B cell (primary cell): ENCODE measurements around the gene ZNF296. TPM values are rescaled to one million over a fixed set of nuclear protein-coding genes. Genes with fewer than 3 reads are reported as not detected.
A peak's percentile ranks its signal among the peaks of the same experiment; 100 is the strongest.

Source experiments
- ATAC-seq: fragments of 200-7000 bp; cut with Tn5 transposase; one replicate; pipeline ENCODE4 v1.10.0; 2021; ENCODE audit warnings: low read depth, mild to moderate bottlenecking, moderate number of reproducible peaks, moderate library complexity
- CTCF ChIA-PET: fragments of 350-600 bp; sonication (Branson Sonifier 250); formaldehyde crosslinking; loops from one replicate; lab custom pipeline; 2021; ENCODE audit warnings: antibody characterized with exemption, inconsistent platforms; lab: Charles Lee
- POLR2A ChIA-PET: fragments of 350-600 bp; sonication (Branson Sonifier 250); formaldehyde crosslinking; loops from one replicate; lab custom pipeline; 2021; ENCODE audit warnings: antibody characterized with exemption; lab: Charles Lee
- DNase-seq: peaks from one replicate; pipeline ENCODE4 v3.0.0; 2013
- H2AFZ ChIP-seq: 2 replicates; pipeline ENCODE4 v1.6.1; 2012; ENCODE audit warnings: mild to moderate bottlenecking, low read depth, low read length; ENCODE audit not compliant: insufficient read depth, poor library complexity, severe bottlenecking
- H3K27ac ChIP-seq, 2 donors: 1 replicate in 1 of 2; 2 replicates in 1 of 2; pipeline ENCODE4 v1.5.1; 2012 to 2013; ENCODE audit warnings: low read length in 2 of 2, mild to moderate bottlenecking in 2 of 2, moderate library complexity in 1 of 2
- H3K27me3 ChIP-seq, 4 experiments: fragments of 200-600 bp in 1 of 4; sonication (generic) in 1 of 4; replicated peaks in 1 of 4; 1 replicate in 2 of 4; 2 replicates in 2 of 4; pipeline versions ENCODE4 v1.6.1 to v1.7.0; 2013 to 2016; ENCODE audit warnings: low read length in 3 of 4, mild to moderate bottlenecking in 2 of 4, mixed read lengths in 1 of 4, moderate library complexity in 1 of 4; ENCODE audit not compliant: insufficient read depth in 4 of 4, control insufficient read depth in 3 of 4; ENCODE audit errors: control extremely low read depth in 1 of 4
- H3K36me3 ChIP-seq, 2 experiments: replicated peaks in 1 of 2; 1 replicate in 1 of 2; 2 replicates in 1 of 2; pipeline versions ENCODE4 v1.6.1 to v1.7.1; 2013; ENCODE audit warnings: low read length in 1 of 2; ENCODE audit not compliant: insufficient read depth in 2 of 2, control insufficient read depth in 1 of 2; ENCODE audit errors: control extremely low read depth in 1 of 2, extremely low read depth in 1 of 2
- H3K4me1 ChIP-seq, 2 donors: fragments of 200-600 bp in 1 of 2; sonication (generic) in 1 of 2; 1 replicate in 1 of 2; 2 replicates in 1 of 2; pipeline versions ENCODE4 v1.5.1 to v1.6.1; 2013 to 2017; ENCODE audit warnings: low read length in 2 of 2; ENCODE audit not compliant: control insufficient read depth in 2 of 2, insufficient read depth in 2 of 2
- H3K4me2 ChIP-seq: replicated peaks from 2 replicates; pipeline ENCODE3; 2012; ENCODE audit warnings: mild to moderate bottlenecking, low read depth, low read length; ENCODE audit not compliant: poor library complexity, severe bottlenecking
- H3K4me3 ChIP-seq, 5 experiments: fragments of 200-600 bp in 1 of 5; sonication (generic) in 1 of 5; 1 replicate in 3 of 5; 2 replicates in 2 of 5; pipeline versions ENCODE4 v1.5.1 to v1.7.0; 2011 to 2016; ENCODE audit warnings: low read length in 4 of 5, mild to moderate bottlenecking in 4 of 5, low read depth in 2 of 5, control low read depth in 1 of 5, moderate library complexity in 1 of 5; ENCODE audit not compliant: insufficient read depth in 1 of 5; ENCODE audit errors: control extremely low read depth in 1 of 5, extremely low read depth in 1 of 5
- H3K79me2 ChIP-seq: fragments of 200-600 bp; sonication (generic); one replicate; pipeline ENCODE4 v1.6.0; 2016; ENCODE audit warnings: low read length; ENCODE audit not compliant: control insufficient read depth, insufficient read depth
- H3K9ac ChIP-seq: fragments of 200-600 bp; sonication (generic); 2 replicates; pipeline ENCODE4 v1.6.1; 2017; ENCODE audit warnings: mild to moderate bottlenecking, low read length, moderate library complexity
- H3K9me3 ChIP-seq, 3 donors: one replicate each; pipeline versions ENCODE4 v1.6.1 to v1.7.1; 2013; ENCODE audit warnings: low read length in 2 of 3; ENCODE audit not compliant: control insufficient read depth in 2 of 3, insufficient read depth in 1 of 3; ENCODE audit errors: control extremely low read depth in 1 of 3
- H4K20me1 ChIP-seq: 2 replicates; pipeline ENCODE4 v1.6.0; 2012; ENCODE audit warnings: mild to moderate bottlenecking, low read length; ENCODE audit not compliant: insufficient read depth, control insufficient read depth, poor library complexity, severe bottlenecking
- H3K27ac Mint-ChIP-seq: one replicate; pipeline ENCODE4 v1.8.0; 2021; ENCODE audit warnings: mixed read lengths
- H3K27me3 Mint-ChIP-seq: one replicate; pipeline ENCODE4 v1.8.0; 2021; ENCODE audit warnings: mixed read lengths
- H3K4me1 Mint-ChIP-seq: one replicate; pipeline ENCODE4 v1.8.0; 2021; ENCODE audit warnings: mixed read lengths
- H3K4me3 Mint-ChIP-seq: one replicate; pipeline ENCODE4 v1.8.0; 2021; ENCODE audit warnings: mixed read lengths
- H3K9me3 Mint-ChIP-seq: one replicate; pipeline ENCODE4 v1.8.0; 2022; ENCODE audit warnings: mixed read lengths; ENCODE audit not compliant: insufficient read depth
- CTCF ChIP-seq: fragments of 200-600 bp; IDR thresholded peaks from one replicate; pipeline ENCODE4 v1.8.0; 2022; ENCODE audit warnings: antibody characterized with exemption, mild to moderate bottlenecking
- EZH2 ChIP-seq: IDR thresholded peaks from 2 replicates; pipeline ENCODE4 v1.6.1; 2012; ENCODE audit warnings: borderline replicate concordance, low read depth, mild to moderate bottlenecking, moderate library complexity, low read length; ENCODE audit not compliant: insufficient read depth, poor library complexity, severe bottlenecking
- WGBS: methylation state at CpG from one replicate; pipeline ENCODE4 v1.1.5; 2013; ENCODE audit warnings: missing lambda C conversion rate; ENCODE audit not compliant: insufficient coverage; 5-methylcytosine and 5-hydroxymethylcytosine counted together
- intact Hi-C: fragments of 100-400 bp; cut with micrococcal nuclease; formaldehyde crosslinking; loops from one replicate; pipeline ENCODE4 v1.10.0; 2022
- polyA plus RNA-seq: library from polyadenylated mRNA; depleted of rRNA; stranded (reverse); fragments of >200 nt; gene quantifications from 2 replicates; pipeline ENCODE4 v1.2.3, GENCODE V29; 2012
- total RNA-seq, 2 donors: library from RNA; stranded (reverse); fragments of 120-200 nt in 1 of 2; gene quantifications; 1 replicate in 1 of 2; 2 replicates in 1 of 2; pipeline versions ENCODE4 v1.2.3 to v1.2.4, GENCODE V29; 2013 to 2022

Gene ZNF296
- total and polyA plus RNA-seq, 2 donors (not counting 1 experiment from before 2014, with no cell fraction given), result 21.9 to 30.2 TPM

GRCh38 chr19:45045671-45046353 is 30.5 kb downstream of the ZNF296 start:
- Histone ChIP-seq H2AFZ (no peak overlapping the region), H3K79me2 (peaks cover 97% of the 10 kb centered on the region), H3K9ac (no peak overlapping the region), H3K27ac (peak overlapping the region; percentile 25 to 57), H3K4me3 (no peak overlapping the region), H4K20me1 (peaks cover 30% of the 10 kb centered on the region), H3K4me2 (peak overlapping the region; percentile 79), H3K27me3 (no peaks in the 10 kb centered on the region), H3K9me3 (no peaks in the 10 kb centered on the region), H3K36me3 (peaks cover 0 to 63% of the 10 kb centered on the region in 2 experiments), H3K4me1 (peaks cover 63 to 68% of the 10 kb centered on the region in 2 donors)
- DNase-seq, result no peak
- Mint-ChIP-seq H3K9me3 (no peaks in the 10 kb centered on the region), H3K27ac (peak overlapping the region; percentile 89), H3K27me3 (no peaks in the 10 kb centered on the region), H3K4me3 (peak overlapping the region; percentile 44), H3K4me1 (peaks cover 68% of the 10 kb centered on the region)
- ChIA-PET CTCF (interaction anchor here (1.0 to 4.7 kb wide), 4 partner anchors 12 to 29 kb away, joined by 3 to 21 read pairs (median 6); no protein-coding TSS in a partner anchor), POLR2A (no interaction called here)
- ATAC-seq, result no peak
- intact Hi-C loops, result no loop called here
- no peak for TF ChIP-seq EZH2
- no peak for TF ChIP-seq CTCF
- 94% methylated on average over 12 of the region's 14 CpGs for WGBS

GRCh38 chr19:45041125-45041524 is 35.2 kb downstream of the ZNF296 start:
- CTCF ChIA-PET, result interaction anchor here (0.7 to 5.1 kb wide), 5 partner anchors 10 to 52 kb away, joined by 3 to 24 read pairs (median 6); partner anchors contain the start of gene RELB
- Histone ChIP-seq H3K9me3 (no peaks in the 10 kb centered on the region), H3K27me3 (no peaks in the 10 kb centered on the region), H3K4me3 (no peak overlapping the region), H3K9ac (no peak overlapping the region), H3K27ac (peak overlapping the region; percentile 29 to 96), H3K4me1 (peaks cover 34 to 45% of the 10 kb centered on the region in 2 donors), H2AFZ (no peak overlapping the region), H3K79me2 (peaks cover 88% of the 10 kb centered on the region), H3K4me2 (peak overlapping the region; percentile 77), H3K36me3 (peaks cover 3 to 76% of the 10 kb centered on the region in 2 experiments), H4K20me1 (peaks cover 49% of the 10 kb centered on the region)
- ATAC-seq, result no peak
- H3K27me3 Mint-ChIP-seq, result no peaks in the 10 kb centered on the region
- H3K27ac Mint-ChIP-seq, result peak overlapping the region; percentile 96
- intact Hi-C loops, result no loop called here
- 67% methylated on average over 1 of the region's 6 CpGs for WGBS
- peak overlapping the region; percentile 96 for H3K4me3 Mint-ChIP-seq
- POLR2A ChIA-PET, result interaction anchor here (0.7 kb wide), 1 partner anchor 1046 kb away, joined by 5 read pairs; no protein-coding TSS in a partner anchor
- peak; percentile 34 for DNase-seq
- H3K4me1 Mint-ChIP-seq, result peaks cover 54% of the 10 kb centered on the region
- TF ChIP-seq CTCF, result no peak
- TF ChIP-seq EZH2, result no peak
- no peaks in the 10 kb centered on the region for H3K9me3 Mint-ChIP-seq
